Measurements from ENCODE around the gene LRRN2.

Gene LRRN2

DNA sequence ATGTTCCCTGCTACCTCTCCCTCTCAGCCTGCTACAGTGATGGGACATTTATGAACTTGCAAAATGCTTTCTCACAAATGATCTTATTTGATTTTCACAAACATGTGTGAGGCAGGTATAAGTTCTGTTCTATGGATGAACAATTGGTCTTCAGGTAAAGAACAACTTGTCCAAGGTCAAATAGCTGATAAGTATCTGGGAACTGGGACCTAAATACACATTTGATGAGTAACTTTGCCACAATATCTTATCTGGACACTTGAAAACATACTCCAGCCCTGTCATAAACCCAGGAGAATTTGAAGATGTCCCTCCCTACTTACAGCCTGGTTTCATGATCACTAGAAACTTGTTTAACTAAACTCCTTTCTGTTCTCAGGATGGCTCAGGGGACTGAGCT lies 23.0 kb downstream of the LRRN2 start:
- DNase-seq (ENCODE audit: low spot score) = no peak

DNA sequence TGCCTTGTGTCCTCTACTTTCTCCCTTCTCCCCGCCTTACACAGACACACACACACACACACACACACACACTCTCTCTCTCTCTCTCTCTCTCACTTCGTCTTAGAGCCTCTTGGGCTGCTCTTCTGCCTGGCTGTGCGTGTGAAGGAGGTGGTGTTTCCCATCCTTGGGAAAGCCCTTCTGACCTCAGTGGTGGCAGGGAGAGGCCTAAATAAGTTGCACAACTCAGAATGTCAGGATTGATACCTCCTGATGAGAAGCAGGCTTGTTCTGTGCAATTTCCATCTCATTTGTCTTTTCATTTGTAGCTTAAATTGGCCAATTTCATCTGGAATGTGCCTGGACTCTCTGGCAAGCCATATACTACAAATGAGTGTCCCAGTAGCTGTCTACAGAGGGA lies 25.0 kb downstream of the LRRN2 start:
- peak; percentile 47 for DNase-seq (ENCODE audit: low spot score)

DNA sequence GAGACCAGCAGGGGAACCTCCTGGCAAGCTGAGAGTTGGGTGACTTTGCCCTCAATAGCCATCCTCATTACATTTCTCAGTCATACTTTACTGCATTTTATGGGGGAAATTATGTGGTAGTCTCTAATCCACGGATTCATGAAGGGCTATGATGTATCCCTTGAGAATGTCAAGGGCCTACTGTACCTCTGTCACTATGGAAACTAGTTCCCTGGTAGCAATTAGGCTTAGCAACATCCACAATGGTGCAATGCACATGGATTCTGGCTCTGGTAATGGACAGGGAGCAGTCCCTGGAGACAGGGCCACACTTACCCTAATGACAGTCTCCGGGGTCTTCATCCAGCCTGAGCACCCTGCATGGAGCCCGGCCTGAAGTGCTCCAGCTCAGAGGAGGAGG lies 26.5 kb downstream of the LRRN2 start:
- DNase-seq (ENCODE audit: low spot score) = no peak

DNA sequence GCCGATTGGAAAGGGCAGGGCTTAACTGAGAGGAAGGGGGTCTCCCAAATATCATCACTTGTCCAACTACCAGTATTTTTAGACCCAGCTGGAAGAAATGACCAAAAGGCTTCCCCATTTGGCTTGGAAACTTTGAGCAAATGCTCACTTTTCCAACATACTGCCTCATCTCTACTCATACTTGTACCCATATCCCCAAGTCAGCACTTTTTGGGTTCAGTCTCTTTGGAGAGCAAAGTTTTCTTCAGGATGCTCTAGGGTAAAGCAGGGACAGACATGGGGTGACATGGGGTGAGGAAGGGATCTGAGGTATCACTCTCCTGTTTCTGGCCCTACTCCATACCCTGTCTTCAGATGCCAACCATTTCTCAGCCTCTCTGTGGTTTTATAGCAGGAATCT lies 27.2 kb downstream of the LRRN2 start:
- no peak for DNase-seq (ENCODE audit: low spot score)

DNA sequence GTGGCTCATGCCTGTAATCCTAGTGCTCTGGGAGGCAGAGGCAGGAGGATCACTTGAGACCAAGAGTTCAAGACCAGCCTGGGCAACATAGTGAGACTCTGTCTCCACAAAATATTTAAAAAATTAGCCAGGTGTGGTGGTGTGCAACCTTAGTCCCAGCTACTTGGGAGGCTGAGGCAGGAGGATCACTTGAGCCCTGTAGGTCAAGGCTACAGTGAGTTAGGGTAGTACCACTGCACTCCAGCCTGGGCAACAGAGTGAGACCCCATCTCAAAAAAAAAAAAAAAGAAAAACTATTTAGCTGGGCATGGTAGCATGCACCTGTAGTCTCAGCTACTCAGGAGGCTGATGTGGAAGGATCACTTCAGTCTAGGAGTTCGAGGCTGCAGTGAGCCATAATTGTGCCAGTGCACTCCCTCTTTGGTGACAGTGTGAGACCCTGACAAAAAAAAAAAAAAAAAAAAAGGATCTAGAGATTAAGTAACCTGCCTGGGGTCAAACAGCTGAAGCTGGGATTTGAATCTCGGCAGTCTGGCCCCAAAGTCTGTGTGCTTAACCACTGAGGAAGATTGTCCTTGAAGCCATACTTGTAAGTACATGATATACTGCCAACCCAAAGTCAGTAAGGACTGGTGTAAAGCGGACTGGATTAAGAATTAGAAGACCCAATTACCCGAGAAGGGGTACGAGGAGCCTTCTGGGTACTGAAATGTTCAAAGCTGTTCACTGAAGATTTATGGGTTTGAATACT lies 31.8 kb downstream of the LRRN2 start:
- DNase-seq (ENCODE audit: low spot score) = no peak

DNA sequence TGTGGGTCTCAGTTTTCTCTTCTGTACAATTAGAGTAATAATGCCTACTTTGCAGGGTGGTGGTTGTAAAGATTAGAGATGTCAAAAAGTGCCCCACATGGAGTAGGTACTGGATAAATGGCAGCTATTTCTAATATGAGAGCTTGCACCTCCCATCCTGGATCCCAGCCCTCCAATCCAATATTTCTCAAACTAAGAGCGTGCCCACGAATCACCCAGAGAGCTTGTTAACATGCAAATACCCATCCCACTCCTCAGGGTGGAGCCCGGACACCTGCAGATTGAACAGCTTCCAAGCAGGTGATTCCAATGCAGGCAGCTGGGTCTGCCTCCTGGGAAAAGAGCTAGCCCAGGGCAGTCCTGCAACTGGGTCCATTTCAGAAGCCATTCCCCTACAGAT lies 33.0 kb downstream of the LRRN2 start:
- DNase-seq (ENCODE audit: low spot score) = no peak

DNA sequence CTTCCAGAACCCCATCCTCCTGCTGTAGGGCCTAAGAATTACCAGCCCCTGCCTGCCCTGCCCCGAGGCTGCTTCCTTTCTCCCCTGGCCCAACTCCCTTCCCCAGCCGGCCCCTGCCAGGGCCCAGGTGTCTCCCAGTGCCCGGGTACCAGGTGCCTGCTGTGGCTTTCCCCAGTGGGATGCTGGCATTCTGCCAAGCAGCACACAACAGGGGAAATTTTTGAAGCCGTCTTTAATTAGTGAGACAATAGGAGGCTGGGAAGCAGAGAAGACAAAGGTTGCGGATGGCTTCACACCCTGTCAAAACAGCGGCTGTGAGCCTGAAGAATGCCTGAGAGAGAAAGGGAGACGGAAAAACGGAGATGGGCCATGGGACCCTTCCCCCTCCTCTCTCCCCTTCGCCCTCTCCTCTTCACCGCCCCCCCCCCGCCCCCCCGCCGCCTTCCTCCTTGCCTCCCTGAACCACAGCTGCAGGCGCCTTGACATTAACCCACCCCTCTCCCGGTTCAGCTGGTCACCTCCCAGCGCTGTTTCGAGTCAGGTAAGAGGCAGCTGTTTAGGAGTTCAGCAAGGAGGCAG lies 33.6 kb downstream of the LRRN2 start:
- DNase-seq (ENCODE audit: low spot score) = no peak

DNA sequence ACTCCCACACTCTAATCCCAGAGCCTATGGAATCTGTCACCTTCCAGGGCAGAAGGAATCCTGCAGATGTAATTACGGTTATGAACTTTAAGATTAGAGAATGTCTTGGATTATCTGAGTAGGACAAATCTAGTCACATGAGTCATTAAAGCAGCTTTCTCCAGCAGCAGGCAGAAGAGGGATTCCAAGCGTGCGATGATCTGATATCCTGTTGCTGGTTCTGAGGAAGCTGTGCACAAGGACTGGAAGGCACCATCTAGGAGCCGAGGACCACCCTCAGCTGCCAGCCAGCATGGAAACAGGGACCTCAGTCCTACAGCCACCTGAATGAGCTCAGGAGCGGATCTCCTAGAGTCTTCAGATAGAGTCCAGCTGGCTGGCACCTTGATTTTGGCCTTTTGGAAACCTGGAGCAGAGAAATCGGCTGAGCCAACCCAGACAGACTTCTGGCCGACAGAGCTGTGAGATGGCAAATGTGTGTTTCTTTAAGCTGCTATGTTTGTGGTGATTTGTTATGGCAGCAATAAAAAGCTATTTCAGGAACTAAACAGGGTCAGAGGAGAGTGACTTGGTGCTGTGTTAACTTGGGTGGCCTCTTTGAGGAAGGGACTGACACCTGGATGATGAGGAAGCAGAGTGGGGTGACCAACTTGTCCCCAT lies 34.5 kb downstream of the LRRN2 start:
- DNase-seq (ENCODE audit: low spot score) = peak; percentile 50

DNA sequence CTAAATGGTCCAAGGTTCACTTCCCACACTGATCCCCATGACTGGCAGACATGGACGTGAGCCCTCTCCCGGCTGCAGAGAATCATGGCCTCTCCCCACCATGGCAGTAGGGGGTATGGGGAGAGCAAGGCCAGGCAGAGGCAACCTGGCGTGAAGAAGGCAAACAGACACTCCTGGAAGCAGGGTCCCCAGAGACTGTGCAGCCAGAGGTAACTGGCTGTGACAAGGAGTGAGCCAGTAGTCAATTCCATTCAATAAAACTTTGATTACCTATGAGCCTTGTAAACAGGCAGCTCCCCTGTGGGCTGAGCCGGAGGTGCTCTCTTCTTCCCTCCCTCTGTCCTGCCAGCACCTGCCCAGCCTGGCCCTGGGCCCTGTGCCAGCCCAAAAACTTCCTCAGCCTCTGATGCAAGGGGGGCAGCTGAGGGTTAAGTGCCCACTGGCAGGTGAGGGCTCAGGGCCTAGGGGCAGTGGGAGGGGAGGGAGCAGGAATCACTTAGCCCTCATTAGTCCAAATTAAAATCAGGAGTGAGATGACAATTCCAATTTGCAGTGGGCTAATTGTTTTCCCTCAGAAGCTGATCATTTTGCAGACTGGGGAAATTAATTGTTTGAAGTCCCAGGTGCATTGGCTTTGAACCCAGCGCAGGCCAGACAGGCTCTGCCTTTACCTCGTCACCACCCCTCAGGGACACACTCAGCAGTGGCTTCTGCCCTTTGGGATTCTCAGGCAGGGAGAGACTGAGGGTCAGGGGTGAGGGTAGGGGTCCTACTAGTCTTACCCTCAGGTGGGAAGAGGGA lies 35.6 kb downstream of the LRRN2 start:
- no peak for DNase-seq (ENCODE audit: low spot score)

DNA sequence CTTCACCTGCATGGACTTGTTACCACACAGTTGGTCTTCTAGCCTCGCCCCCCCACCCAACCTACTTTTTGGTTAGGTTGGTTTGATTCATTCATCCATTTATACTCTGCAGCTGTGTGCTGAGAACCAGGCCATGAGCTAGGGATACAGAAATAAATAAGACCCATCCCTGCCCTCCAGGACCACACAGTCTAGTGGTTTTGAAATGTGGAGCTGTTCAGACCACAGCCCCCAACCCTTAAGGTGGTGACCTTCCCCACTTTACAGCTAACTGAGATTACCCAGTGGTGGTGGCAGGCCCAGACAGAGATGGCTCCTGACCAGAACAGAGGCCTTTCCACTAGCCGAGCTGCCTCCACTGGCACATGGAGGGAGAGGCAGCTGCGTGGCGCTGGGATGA lies 37.0 kb downstream of the LRRN2 start:
- no peak for DNase-seq (ENCODE audit: low spot score)

DNA sequence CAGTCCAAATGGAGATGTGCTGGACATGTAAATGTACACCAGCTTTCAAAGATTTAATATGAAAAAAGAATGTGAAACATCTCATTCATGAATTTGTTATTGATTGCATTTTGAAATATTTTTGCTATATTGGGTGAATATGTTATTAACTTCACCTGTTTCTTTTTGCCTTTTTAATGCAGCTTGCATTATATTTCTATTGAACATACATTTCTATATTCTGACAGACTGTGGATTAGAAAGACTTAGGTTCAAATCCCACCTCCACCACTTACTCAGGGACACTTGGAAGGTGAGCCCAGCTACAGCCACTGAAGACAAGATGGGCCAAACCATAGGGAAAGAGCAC lies 37.8 kb downstream of the LRRN2 start:
- no peak for DNase-seq (ENCODE audit: low spot score)

DNA sequence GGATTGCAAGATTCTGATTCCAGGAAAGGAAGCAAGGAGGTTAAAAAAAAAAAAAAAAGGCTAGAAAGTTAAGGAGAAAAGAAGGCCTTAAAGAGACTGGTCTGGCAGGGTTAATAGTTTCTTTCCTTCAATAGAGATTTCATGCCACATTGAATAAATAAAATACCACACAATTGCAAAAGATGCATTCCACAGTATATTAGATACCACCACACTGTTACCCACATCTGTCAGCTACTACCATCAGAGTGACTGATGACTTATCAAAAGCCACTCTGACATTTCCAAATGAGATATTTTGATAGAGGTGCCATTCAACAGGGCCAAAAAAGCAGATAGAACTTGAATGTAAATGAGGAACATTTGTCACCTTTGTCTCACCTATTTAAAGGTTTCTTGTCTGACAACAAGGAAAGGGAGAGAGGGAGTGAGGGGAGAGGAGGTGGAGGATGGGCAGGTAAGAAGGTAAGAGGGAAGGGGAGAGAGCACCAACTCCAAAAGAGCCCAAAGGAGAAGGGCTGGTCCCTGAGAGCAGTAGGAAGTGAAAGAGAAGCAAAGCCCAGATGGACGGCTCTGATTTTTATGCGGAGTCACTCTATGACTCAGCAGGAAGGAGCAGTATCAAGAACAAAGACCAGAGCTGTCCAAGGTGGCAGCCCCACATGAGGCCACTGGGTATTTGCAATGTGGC lies 38.3 kb downstream of the LRRN2 start:
- DNase-seq (ENCODE audit: low spot score) = peak; percentile 79

DNA sequence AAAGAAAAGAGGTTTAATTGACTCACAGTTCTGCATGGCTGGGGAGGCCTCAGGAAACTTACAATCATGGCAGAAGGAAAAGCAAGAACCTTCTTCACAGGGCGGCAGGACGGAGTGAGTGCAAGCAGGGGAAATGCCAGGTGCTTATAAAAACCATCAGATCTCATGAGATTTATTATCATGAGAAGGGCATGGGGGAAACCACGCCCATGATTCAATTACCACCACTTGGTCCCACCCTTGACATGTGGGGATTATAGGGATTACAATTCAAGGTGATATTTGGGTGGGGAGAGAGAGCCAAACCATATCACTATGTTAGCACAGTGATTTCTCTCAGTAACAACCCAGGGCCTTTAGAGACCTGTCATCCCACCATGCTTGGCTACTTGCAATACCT lies 39.9 kb downstream of the LRRN2 start:
- DNase-seq (ENCODE audit: low spot score) = no peak

DNA sequence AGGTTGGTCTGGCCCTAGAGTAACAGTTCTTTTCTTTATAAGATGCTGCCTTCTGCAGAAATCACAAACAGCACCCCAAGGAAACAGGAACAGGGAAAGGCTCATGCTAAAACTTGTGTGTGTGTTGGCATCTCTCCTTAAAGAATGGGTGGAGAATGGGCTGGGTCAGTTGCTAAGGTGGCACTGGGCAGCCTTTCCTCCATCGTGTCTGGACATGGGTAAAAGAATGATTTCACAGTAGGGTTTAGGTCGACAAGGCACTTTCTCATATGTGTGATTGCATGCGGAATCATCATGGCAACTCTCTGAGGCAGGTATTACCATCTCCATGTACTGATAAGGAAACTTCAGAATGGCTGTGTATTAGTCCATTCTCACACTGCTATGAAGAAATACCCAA lies 40.3 kb downstream of the LRRN2 start:
- no peak for DNase-seq (ENCODE audit: low spot score)

DNA sequence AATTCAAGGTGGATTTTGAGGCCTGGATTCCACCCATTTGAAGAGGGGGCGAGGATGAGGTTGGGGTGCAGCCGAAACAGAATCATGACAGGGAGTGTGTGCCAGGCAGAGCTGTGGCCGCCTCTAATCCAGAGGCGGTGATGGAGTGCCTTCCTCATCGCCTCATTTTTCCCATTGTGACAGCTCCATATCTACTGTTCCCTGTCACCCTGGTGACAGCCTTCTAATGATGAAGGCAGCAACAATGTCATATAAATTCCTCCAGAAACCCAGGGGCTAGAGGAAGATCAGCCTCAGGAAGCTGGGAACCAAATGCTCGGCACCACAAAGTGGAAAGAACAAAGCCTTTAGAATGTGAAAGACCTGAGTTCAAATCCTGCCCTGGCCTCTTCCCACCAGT lies 42.0 kb downstream of the LRRN2 start:
- DNase-seq (ENCODE audit: low spot score) = no peak

DNA sequence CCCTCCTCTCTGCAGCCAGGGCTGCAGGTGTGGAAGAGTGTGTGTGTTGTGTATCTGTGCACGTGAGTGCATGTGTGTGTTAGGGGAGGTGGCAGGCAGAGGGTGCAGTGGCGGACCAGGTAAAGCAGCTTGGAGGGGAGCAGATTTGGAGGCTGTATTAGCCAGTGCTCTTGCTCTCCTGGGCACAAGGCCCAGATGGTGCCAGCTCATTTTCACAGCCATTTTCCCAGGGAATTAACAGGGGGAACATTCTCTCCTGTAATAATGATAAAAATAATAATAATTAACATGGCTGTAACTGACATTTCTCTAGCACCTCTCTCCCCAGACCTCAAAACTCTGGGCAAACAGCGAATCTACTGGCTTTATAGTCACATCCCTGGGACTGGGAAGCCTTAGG lies 43.6 kb downstream of the LRRN2 start:
- DNase-seq (ENCODE audit: low spot score) = no peak

DNA sequence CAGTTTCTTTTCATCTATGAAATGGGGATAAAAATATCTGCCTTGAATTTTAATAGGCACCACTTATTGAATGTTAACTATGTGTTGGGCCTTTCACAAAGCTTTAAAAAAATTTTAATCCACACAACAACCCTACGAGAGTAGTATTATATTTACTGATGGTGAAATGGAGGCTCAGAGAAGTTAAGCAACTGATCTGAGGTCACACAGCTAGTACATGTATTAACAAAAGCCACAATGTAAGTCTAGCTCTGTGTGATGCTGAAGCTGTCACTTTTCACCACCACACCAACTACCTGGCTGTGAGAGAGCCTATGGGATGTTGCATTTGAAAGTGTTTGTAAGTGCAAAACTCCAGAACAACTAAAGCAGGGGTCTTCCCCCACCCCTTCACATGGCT lies 44.1 kb downstream of the LRRN2 start:
- no peak for DNase-seq (ENCODE audit: low spot score)

DNA sequence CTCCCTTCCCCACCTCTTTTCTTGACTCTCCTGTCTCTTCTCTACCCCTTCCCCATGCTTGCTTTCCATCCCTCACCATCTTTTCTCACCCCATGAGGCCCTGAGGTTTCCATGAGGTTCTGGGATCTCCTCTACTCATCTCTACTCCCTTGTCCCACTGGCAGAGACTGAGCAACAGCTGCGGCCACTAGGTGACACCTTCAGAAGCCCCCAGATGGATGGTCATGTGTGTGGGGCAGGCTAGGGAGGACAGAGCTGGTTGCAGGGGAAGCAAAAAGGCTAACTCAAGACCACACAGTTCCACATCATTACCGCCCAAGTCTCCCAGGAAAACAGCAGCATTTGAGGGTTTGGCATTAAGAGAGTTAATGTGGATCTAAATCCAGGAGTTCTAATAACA lies 45.0 kb downstream of the LRRN2 start:
- DNase-seq (ENCODE audit: low spot score) = no peak

DNA sequence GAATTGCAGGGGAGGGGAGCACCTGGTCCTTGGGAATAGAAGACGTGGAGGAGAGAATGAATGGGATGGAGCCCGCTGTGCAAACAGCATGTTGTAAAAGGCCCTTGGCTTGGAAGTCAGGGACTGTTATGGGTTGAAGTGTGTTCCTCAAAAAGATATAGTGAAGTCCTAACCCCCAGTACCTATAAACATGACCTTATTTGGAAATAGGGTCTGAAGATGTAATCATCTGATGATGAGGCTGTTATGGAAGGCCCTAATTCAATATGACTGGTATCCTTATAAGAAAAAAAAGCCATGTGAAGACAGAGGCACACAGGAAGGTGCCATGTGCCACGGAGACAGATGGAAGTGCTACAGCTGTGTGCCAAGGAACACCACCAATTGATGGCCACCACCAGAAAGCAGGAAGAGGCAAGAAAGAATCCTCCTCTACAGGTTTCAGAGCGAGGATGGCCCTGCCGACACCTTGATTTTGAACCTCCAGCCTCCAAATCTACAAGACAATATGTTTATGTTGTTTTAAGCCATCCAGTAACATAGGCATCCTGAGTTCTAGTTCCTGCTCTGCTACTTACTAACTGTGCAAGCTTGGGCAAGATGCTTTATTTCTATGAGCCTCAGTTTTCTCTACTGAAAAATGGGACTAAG lies 51.2 kb downstream of the LRRN2 start:
- DNase-seq (ENCODE audit: low spot score) = no peak

DNA sequence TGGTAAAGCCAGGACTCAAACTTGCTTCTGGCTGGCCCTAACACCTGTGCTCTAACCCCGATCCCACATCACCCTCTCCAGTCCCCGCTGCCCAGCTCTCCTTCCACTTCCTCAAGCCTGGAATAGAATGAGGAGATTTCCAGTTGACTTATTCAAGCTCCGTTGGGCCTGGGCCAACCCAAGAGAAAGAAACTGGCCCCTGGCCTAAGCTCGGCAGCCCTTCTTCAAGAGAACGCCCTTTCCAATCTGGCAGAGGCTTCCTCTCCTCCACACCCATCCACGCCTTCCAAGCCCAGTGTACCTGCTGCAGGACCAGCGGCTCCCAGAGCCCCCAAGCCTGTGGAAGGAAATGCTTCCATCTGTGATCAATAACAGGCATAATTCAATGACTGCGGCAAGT lies 51.9 kb downstream of the LRRN2 start:
- DNase-seq (ENCODE audit: low spot score) = no peak

DNA sequence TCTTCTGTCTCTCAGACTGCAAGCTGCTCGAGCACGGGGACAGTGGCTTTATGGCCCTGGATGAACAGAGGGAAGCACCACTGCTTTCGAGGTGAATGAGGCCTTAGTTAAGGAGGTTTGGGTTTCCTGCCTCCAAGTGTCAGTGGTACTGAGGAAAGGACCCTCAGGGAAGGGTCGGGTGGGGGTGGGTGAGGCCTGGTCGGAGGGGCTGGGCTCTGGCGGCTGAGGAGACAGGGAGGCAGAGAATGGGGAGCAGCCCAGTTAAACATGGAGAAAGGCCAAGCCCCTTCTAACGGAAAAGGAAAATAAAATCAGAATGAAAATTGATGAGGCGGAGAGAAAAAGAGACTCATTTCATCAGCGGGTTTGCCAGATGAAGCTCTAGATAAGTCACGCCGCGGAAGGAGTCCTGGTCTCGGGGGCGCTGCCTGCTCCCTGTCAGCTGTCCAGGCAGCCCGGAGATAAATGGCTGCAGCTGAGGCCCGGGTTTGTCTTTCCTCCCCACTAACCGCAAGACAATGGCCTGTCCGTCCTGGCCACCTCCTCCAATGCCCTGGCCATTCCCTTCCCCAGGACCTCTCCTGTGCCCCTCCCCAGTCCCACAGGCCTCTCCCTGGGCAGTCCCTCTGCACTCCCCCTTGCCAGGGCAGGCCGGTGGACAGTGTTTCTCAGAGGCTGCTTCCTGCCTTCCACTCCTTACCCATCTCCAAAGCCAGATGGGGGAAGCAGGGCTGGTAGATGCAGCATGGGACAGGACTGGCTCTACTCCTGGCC lies 55.2 kb downstream of the LRRN2 start:
- DNase-seq (ENCODE audit: low spot score) = no peak
